ENCODE data around the gene IFITM1. TPM values are rescaled to one million over a fixed set of nuclear protein-coding genes. Genes with fewer than 3 reads are reported as not detected.

Gene IFITM1
- total and polyA plus RNA-seq, 2 of the 8 experiments (the other 6 are each of a cell fraction or from before 2014, with no cell fraction given): 394 to 1,464 TPM

DNA sequence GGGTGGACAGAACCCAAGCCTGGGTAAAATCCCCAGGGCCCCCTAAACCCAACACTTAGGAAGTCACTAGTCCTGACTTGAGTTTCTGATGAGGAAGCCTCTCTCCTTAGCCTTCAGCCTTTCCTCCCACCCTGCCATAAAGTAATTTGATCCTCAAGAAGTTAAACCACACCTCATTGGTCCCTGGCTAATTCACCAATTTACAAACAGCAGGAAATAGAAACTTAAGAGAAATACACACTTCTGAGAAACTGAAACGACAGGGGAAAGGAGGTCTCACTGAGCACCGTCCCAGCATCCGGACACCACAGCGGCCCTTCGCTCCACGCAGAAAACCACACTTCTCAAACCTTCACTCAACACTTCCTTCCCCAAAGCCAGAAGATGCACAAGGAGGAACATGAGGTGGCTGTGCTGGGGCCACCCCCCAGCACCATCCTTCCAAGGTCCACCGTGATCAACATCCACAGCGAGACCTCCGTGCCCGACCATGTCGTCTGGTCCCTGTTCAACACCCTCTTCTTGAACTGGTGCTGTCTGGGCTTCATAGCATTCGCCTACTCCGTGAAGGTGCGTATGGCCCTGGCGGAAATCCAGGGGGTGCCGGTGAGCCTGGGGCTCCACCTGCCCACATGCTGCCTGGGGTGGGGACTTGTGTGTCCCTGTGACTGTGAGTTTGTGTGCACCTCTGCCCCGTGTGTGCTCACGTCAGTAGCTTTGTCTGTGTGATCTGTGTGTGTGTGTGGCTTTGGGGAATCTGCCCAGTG is at the start of gene IFITM1 (continued):
- TF ChIP-seq, protein P1, sequence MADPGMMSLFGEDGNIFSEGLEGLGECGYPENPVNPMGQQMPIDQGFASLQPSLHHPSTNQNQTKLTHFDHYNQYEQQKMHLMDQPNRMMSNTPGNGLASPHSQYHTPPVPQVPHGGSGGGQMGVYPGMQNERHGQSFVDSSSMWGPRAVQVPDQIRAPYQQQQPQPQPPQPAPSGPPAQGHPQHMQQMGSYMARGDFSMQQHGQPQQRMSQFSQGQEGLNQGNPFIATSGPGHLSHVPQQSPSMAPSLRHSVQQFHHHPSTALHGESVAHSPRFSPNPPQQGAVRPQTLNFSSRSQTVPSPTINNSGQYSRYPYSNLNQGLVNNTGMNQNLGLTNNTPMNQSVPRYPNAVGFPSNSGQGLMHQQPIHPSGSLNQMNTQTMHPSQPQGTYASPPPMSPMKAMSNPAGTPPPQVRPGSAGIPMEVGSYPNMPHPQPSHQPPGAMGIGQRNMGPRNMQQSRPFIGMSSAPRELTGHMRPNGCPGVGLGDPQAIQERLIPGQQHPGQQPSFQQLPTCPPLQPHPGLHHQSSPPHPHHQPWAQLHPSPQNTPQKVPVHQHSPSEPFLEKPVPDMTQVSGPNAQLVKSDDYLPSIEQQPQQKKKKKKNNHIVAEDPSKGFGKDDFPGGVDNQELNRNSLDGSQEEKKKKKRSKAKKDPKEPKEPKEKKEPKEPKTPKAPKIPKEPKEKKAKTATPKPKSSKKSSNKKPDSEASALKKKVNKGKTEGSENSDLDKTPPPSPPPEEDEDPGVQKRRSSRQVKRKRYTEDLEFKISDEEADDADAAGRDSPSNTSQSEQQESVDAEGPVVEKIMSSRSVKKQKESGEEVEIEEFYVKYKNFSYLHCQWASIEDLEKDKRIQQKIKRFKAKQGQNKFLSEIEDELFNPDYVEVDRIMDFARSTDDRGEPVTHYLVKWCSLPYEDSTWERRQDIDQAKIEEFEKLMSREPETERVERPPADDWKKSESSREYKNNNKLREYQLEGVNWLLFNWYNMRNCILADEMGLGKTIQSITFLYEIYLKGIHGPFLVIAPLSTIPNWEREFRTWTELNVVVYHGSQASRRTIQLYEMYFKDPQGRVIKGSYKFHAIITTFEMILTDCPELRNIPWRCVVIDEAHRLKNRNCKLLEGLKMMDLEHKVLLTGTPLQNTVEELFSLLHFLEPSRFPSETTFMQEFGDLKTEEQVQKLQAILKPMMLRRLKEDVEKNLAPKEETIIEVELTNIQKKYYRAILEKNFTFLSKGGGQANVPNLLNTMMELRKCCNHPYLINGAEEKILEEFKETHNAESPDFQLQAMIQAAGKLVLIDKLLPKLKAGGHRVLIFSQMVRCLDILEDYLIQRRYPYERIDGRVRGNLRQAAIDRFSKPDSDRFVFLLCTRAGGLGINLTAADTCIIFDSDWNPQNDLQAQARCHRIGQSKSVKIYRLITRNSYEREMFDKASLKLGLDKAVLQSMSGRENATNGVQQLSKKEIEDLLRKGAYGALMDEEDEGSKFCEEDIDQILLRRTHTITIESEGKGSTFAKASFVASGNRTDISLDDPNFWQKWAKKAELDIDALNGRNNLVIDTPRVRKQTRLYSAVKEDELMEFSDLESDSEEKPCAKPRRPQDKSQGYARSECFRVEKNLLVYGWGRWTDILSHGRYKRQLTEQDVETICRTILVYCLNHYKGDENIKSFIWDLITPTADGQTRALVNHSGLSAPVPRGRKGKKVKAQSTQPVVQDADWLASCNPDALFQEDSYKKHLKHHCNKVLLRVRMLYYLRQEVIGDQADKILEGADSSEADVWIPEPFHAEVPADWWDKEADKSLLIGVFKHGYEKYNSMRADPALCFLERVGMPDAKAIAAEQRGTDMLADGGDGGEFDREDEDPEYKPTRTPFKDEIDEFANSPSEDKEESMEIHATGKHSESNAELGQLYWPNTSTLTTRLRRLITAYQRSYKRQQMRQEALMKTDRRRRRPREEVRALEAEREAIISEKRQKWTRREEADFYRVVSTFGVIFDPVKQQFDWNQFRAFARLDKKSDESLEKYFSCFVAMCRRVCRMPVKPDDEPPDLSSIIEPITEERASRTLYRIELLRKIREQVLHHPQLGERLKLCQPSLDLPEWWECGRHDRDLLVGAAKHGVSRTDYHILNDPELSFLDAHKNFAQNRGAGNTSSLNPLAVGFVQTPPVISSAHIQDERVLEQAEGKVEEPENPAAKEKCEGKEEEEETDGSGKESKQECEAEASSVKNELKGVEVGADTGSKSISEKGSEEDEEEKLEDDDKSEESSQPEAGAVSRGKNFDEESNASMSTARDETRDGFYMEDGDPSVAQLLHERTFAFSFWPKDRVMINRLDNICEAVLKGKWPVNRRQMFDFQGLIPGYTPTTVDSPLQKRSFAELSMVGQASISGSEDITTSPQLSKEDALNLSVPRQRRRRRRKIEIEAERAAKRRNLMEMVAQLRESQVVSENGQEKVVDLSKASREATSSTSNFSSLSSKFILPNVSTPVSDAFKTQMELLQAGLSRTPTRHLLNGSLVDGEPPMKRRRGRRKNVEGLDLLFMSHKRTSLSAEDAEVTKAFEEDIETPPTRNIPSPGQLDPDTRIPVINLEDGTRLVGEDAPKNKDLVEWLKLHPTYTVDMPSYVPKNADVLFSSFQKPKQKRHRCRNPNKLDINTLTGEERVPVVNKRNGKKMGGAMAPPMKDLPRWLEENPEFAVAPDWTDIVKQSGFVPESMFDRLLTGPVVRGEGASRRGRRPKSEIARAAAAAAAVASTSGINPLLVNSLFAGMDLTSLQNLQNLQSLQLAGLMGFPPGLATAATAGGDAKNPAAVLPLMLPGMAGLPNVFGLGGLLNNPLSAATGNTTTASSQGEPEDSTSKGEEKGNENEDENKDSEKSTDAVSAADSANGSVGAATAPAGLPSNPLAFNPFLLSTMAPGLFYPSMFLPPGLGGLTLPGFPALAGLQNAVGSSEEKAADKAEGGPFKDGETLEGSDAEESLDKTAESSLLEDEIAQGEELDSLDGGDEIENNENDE (IDR thresholded peaks at IDR 0.05; ENCODE audit: insufficient replicate concordance, low read length): no peak
- 0 out of 4 replicates have a peak, but pooled peaks of 1 of the 2 experiments have one; percentile 27 for TF ChIP-seq SIN3A (conservative IDR thresholded peaks at IDR 0.05 in 1 of 2, IDR thresholded peaks at IDR 0.05 in 1 of 2; ENCODE audit: low read depth in 1 of 2, low read length in 2 of 2)
- TF ChIP-seq POU5F1 (IDR thresholded peaks at IDR 0.05; ENCODE audit: low read depth, low read length): no peak
- TF ChIP-seq CBX5 (IDR thresholded peaks at IDR 0.05; ENCODE audit: low read depth, low read length): no peak
- no peak for TF ChIP-seq BRCA1 (IDR thresholded peaks at IDR 0.05; ENCODE audit: low read depth, low read length)
